Measurements from ENCODE around the gene TRIM63.

Gene TRIM63

GRCh38 chr1:26029054-26029863, 38.2 kb downstream of the TRIM63 start:
- ChIA-PET CTCF (interaction anchor here (0.8 to 2.2 kb wide), 6 partner anchors 9 to 134 kb away, joined by 3 to 5 read pairs (median 4); partner anchors contain the start of gene PAFAH2), POLR2A (no interaction called here)
- no peak for DNase-seq (ENCODE audit: extremely low spot score)
- no peak for TF ChIP-seq CTCF (IDR thresholded peaks at IDR 0.05; ENCODE audit: control extremely low read depth, extremely low read depth, low read depth, missing control alignments)

- no peak for DNase-seq (ENCODE audit: extremely low spot score)
- CTCF ChIA-PET, result interaction anchor here (0.6 to 1.6 kb wide), 4 partner anchors 8 to 133 kb away, joined by 3 to 4 read pairs (median 4); no protein-coding TSS in a partner anchor
- POLR2A ChIA-PET, result no interaction called here
- no peak for TF ChIP-seq CTCF (IDR thresholded peaks at IDR 0.05; ENCODE audit: control extremely low read depth, extremely low read depth, low read depth, missing control alignments)
Measured at GRCh38 chr1:26028490-26028980, 38.9 kb downstream of the TRIM63 start.

GRCh38 chr1:26027716-26028489, 39.5 kb downstream of the TRIM63 start:
- ChIA-PET CTCF (interaction anchor here (0.6 to 1.8 kb wide), 4 partner anchors 8 to 30 kb away, joined by 3 to 5 read pairs (median 4); partner anchors contain the start of gene PAFAH2), POLR2A (no interaction called here)
- no peak for DNase-seq (ENCODE audit: extremely low spot score)
- no peak for TF ChIP-seq CTCF (IDR thresholded peaks at IDR 0.05; ENCODE audit: control extremely low read depth, extremely low read depth, low read depth, missing control alignments)

GRCh38 chr1:26025517-26025916, 41.9 kb downstream of the TRIM63 start:
- DNase-seq (ENCODE audit: extremely low spot score), result no peak
- CTCF ChIA-PET, result interaction anchor here (1.1 kb wide), 1 partner anchor 11 kb away, joined by 3 read pairs; no protein-coding TSS in a partner anchor
- POLR2A ChIA-PET, result no interaction called here
- no peak for TF ChIP-seq CTCF (IDR thresholded peaks at IDR 0.05; ENCODE audit: control extremely low read depth, extremely low read depth, low read depth, missing control alignments)

- DNase-seq (ENCODE audit: extremely low spot score), result no peak
- TF ChIP-seq CTCF (IDR thresholded peaks at IDR 0.05; ENCODE audit: control extremely low read depth, extremely low read depth, low read depth, missing control alignments), result no peak
- POLR2A ChIA-PET, result no interaction called here
- CTCF ChIA-PET, result interaction anchor here (1.1 to 1.4 kb wide), 3 partner anchors 11 to 130 kb away, joined by 3 to 5 read pairs (median 3); no protein-coding TSS in a partner anchor
Measured at GRCh38 chr1:26025060-26025459, 42.4 kb downstream of the TRIM63 start.

- ChIA-PET POLR2A (no interaction called here), CTCF (interaction anchor here (0.9 to 1.8 kb wide), 4 partner anchors 8 to 129 kb away, joined by 3 to 5 read pairs (median 4); partner anchors contain the start of gene PAFAH2)
Measured at GRCh38 chr1:26023826-26024225, 43.6 kb downstream of the TRIM63 start.

More at GRCh38 chr1:26023826-26024225, 43.6 kb downstream of the TRIM63 start:
- no peak for TF ChIP-seq CTCF (IDR thresholded peaks at IDR 0.05; ENCODE audit: control extremely low read depth, extremely low read depth, low read depth, missing control alignments)
- DNase-seq (ENCODE audit: extremely low spot score), result no peak
